ENCODE measurements around the gene NXN.
"Not testable (repeated sequence)": the region's sequence is repeated elsewhere in the genome, so short reads cannot be mapped to it uniquely, and the experiment has no call there.

Gene NXN

DNA sequence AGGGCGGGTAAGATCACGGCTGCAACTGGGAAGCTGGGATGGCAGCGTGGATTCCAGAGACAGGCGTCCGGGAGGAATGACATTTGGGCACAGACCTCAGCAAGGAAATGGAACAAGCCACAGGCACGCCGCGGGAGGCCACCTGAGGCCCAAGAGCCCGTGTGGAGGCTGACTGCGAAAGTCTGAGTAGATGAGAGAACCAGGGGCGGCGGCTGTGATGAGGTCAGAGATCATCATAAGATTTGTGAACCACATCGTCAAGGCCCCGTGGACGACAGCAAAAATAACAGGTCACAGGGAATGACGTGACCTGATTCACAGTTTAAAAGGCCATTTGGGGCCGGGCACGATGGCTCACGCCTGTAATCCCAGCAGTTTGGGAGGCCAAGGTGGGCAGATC, 149.2 kb downstream of the NXN start:
- DNase-seq (ENCODE audit: low read depth in 2 of 2) = no peak

DNA sequence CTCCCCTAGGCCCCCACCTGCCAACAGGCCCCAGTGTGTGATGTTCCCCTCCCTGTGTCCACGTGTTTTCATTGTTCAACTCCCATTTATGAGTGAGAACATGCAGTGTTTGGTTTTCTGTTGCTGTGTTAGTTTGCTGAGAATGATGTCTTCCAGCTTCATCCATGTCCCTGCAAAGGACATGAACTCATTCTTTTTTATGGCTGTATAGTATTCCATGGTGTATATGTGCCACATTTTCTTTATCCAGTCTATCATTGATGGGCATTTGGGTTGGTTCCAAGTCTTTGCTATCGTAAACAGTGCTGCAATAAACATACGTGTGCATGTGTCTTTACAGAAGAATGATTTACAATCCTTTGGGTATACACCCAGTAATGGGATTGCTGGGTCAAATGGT, 150.0 kb downstream of the NXN start:
- DNase-seq (ENCODE audit: low read depth in 2 of 2) = not testable (repeated sequence)

DNA sequence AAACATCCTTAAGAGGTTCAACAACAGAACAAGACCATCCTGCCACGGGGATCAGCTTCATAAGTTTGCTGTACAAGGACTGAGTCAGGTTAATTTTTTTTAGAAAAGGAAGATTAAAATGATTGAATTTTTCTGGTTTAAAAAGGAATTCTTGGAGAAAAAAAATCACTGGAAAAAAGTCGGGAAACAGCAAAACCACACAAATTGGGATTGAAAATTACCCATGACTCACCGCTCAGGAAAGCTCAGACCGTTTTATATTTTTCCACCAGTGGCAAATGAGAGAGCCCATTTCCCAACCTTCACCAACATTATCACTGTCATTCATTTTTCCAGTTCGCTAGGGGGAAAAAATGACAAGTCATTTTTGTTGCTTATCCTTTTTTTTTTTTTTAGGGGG, 150.8 kb downstream of the NXN start:
- DNase-seq (ENCODE audit: low read depth in 2 of 2) = no peak

DNA sequence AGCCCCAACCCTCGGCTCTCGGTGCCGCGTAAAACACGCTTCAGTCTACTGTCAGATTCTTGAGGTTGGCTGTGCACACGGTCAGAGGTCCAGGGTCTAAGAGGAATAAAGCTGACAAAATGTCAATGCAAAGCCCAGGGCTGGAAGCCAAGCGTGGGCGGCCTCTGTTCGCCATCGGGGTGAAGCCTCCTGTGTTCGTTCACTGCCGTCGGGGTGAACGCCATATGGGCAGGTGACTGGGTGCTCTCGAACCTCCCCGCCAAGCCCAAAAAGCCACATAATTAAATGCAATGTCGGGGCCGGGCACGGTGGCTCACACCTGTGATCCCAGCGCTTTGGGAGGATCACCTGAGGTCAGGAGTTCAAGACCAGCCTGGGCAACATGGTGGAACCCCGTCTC, 152.8 kb downstream of the NXN start:
- no peak for DNase-seq (ENCODE audit: low read depth in 2 of 2)

DNA sequence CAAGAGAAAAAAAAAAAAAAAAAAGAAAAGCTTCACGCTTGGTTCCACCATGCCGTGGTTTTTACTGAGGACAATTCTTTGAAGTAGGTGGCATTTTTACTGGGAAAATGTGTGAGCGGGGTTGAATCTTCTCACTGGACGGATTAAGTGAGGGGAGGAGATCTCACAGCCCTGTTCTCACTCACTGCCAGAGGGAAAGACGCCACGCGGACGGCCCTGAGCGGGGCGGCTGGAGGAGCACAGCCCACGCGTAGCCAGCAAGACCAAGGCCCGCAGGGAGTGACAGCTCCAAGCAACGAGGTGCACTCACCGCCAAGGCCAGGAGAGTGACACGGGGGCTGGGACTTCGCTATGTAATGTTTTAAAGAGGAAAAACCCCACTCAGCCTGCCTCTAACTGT, 154.4 kb downstream of the NXN start:
- DNase-seq (ENCODE audit: low read depth in 2 of 2) = no peak

DNA sequence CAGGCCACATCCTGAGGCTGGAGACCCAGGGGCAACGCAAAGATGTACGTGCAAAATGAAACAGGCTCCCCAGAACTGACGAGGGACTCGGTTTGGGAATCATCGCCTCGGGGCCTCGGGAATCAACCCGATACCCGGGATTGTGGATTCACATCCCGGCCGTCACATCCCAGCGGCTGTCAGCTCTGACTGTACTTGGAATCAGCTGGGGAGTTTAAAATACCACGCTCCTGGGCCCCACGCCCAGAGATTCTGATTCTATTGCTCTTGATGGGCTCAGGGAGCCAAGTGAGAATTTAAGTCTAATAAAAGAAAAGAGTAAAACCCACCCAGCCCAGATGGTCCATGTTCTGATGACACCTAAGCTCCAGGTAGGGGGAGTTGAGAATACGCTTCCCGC, 155.2 kb downstream of the NXN start:
- no peak for DNase-seq (ENCODE audit: low read depth in 2 of 2)

DNA sequence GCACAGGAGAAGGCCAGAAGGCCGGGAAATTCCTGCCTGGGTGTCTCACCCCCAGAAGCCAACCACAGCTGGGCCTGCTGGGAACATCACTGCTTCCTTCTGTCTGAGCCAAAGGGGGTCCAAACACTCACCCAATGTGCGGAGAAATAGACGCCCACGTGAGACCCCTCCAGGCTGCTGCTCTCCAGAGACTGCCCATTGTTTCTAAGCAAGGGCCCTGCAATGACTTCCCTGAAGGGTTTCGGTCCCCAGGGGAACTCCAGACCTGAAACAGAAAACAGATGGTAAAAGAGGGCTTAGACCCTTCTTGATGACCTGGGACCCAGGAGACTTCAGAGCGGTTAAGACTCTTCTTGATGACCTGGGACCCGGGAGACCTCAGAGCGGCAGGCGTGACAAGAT, 156.1 kb downstream of the NXN start:
- DNase-seq (ENCODE audit: low read depth in 2 of 2) = no peak

DNA sequence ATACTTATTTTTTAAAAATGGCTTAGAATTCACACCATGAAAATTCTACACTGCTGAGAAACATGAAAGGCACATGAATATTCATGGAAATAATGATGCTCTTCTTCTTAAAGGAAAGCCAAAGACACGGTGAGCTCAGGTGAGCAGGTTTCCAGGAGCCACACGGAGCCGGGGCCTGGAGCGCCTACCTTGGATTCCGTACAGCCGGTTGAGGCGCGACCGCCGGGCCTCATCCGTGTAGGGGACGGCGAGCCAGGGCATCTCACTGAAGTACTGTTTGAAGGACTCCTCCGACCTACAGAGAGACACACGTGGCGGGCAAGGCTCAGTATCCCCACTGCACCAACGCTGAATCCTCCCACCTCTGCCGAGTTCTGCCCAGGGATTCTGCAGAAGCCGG, 160.3 kb downstream of the NXN start:
- no peak for DNase-seq (ENCODE audit: low read depth in 2 of 2)

DNA sequence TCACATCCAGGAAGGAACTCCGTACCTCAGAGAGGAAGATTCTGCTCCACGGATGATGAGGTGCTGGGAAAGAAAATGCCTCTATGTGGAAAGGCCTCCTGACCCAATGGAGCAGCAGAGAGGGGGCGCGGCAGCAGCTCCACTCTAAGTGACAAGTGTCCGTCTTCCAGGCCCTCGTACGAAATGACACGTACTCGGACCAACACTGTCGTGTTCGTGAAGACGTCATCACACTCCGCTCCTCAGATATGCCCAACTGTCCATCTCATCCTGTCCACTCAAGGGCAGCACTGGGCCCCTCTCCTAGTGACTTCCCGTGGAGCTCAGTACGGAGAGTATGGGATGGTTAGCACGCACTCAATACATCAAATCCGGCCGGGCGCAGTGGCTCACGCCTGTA, 165.2 kb downstream of the NXN start:
- DNase-seq (ENCODE audit: low read depth in 2 of 2) = no peak

DNA sequence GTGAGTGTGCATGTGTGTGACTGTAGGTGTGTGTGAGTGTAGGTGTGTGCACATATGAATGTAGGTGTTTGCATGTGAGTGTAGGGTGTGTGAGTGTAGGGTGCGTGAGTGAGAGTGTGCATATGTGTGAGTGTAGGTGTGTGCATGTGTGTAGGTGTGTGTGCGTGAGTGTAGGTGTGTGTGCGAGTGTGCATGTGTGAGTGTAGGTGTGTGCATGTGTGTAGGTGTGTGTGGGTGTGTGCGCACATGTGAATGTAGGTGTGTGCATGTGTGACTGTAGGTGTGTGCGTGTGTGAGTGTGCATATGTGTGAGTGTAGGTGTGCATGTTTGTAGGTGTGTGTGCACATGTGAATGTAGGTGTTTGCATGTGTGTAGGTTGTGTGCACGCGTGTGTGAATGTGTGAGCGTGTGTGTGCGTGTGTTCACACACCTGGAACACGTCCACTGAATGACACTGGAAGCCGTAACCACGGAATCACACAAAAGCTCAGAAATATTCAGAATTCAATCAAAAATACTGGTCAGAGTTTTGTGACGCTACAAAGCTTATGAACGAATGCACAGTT, 166.9 kb downstream of the NXN start:
- DNase-seq (ENCODE audit: low read depth in 2 of 2) = no peak

DNA sequence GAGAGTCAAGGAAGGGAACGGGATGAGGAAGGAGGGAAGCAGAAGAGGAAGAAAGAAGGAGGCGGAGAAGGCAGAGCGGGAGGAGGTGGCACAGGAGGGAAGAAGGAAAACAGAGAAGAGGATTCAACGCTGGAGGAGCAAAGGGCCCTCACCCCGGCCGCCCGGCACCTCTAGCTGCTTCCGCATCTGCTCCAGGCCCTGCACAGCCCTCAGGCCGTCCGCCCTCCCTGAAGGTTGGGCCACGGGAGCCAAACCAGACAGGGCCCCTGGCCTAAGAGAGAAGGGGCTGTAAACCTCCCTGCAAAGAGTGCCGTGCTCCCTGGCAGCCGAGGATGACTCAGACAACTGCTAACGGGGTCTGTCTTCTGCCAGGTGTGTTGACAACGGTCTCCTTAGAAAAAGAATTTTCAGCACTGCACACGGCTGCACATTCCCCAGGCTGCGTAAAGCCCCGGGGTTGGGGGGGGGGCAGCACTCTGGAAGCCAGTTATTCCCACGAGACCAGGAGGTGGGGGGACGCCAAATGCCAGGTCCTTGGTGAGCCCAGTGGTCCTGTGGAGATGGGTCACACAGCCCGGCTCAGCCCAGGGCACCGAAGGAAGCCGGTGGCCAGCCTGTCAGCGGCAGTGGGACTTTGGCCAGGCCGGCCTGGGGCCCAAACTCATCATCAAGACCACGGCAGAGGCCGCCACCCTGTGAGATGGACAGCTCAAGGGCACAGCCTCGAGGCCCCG, 168.4 kb downstream of the NXN start:
- no peak for DNase-seq (ENCODE audit: low read depth in 2 of 2)

DNA sequence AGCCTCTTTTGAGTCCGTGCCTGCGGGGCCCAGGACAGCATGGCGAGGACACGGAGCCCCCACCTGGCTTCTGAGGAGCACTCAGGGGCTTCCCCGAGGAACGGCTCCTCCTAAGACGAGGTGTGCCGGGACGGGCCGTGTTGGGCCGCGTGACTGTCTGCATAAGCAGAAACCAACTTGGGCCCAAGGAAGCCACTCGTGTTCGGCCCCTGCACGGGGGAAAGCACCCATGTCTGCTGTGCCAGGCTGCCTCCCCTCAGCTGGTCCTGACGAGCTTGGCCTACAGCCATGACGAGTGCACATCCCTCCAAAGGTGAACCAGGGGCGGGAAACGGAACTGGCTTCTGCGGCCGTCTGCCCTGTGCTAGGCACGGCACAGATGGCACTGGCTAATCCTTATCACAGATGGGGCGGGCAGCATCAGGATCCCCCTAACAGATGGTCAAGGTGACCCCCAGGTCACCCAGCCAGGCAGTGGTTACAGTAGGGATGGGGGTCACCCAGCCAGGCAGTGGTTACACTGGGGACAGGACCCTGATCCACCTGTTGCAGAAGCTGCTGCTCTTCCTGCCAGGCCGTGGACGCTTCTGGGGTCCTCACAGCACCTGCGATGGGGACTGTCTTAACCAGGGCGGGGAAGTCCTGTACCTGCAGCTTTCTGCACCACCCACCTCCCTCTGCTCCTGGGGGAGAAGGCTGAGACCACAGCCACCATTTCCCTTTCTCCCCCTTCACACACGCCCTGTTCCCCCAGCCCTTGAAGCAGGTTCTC, 171.9 kb downstream of the NXN start:
- DNase-seq (ENCODE audit: low read depth in 2 of 2) = no peak

DNA sequence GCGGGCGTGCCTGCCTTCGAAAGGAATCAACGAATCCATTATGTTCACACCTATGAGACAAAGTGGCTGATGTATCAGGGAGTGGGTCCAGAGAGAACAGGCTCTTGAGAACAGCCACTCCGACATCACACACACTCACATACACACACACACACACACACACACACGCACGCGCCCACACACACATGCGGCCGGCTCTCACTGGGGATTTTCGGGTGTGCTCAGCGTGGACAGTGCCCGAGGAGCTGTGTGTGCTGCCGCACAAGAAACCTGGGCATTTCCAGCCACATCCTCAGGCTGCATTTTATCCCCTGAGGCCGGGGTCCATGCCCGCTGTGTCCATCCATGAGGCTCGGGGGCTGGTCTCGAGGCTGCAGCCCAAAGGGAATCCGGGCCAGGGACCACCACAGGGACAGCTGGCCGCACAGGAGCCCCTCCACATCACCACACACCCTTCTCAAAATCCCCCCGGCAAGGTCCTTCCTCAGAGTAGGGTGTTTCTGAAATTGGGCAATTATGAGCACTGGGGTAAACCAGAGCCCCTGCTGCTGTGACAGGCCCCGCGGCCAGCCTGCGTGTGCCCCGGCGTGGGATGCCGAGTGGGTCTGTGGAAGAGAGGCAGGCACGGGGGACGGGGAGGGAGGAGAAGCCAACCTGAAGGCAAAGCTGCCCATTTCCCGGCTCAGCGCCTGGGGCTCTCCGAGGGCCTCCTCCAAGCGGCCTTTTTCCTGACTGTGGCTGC, 172.6 kb downstream of the NXN start:
- DNase-seq (ENCODE audit: low read depth in 2 of 2) = no peak

DNA sequence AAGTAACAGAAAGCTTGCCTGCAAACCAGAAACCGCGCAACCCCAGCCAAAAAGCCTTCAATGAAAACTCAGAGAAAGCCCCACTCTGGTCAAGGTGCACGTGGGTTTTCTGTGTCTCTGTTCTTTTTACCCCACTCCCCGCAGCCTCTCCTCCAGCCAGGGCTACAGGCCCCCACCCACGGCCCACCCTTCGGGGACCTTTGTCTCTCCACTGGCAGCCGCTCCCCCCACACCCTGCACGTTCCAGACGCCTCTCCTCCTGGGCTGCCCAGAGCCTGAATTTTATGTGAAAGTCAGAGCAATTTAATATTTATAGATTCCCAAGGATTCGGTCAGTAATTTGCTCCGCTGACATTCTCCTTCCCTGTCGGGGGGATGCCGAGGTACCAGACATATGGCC, 173.2 kb downstream of the NXN start:
- DNase-seq (ENCODE audit: low read depth in 2 of 2) = no peak

DNA sequence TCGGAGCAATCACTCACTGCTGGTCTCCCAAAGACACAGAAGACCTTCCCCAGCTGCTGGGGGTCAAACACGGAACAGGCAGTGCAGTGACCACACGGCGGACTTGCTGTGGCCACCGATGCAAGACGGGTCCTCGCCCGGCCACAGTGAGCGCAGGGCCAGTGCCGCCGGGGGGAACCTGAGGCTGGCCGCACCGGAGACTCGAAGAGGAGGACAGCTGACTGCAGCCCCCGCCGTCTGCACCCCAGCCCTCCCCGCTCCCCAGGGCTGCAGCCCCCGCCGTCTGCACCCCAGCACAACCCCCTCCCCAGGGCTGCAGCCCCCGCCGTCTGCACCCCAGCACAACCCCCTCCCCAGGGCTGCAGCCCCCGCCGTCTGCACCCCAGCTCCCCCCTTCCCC, 173.7 kb downstream of the NXN start:
- DNase-seq (ENCODE audit: low read depth in 2 of 2) = not testable (repeated sequence)

DNA sequence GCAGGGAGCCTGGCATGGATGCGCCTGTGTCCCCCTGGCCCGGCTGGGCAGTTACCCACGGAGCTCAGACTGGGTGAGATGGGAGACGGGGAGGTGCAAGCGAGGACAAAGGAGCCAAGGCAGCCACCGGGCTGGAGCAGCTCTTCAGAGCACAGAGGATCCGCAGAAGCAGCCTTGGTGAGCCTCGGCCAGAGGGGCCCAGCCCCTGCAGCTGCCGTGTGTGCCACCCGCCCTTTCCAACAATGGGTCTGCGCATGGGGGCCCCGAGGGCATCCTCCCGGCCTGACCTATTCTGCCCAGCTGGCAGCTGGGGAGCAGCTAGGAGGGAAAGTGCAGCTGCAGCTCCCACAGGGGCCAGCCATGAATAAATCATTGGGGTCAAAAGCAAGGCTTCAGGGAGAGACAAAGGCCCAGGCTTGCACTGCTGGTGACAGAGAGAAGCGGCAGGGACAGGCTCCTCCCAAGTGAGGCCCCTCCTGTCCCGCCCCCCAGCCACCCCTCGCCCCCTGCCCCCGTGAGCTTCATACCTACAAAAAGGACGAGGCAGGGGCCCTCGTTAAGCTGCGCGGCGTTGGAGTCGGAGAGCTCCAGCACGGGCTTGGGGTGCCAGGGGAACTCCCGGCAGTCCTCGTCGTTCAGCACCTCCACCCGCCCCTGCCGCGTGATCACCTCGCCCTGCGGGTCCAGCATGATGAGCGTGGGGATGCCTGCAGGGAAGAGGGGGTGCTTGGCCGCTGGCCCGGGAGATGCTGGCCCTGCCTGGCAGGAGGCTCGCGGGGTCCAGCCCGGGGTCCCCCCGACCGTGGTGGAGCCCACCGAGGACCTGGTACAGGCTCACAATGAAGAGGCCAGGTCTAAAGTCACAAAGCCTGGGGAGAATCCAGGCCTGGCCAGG, 174.8 kb downstream of the NXN start:
- DNase-seq (ENCODE audit: low read depth in 2 of 2) = no peak

DNA sequence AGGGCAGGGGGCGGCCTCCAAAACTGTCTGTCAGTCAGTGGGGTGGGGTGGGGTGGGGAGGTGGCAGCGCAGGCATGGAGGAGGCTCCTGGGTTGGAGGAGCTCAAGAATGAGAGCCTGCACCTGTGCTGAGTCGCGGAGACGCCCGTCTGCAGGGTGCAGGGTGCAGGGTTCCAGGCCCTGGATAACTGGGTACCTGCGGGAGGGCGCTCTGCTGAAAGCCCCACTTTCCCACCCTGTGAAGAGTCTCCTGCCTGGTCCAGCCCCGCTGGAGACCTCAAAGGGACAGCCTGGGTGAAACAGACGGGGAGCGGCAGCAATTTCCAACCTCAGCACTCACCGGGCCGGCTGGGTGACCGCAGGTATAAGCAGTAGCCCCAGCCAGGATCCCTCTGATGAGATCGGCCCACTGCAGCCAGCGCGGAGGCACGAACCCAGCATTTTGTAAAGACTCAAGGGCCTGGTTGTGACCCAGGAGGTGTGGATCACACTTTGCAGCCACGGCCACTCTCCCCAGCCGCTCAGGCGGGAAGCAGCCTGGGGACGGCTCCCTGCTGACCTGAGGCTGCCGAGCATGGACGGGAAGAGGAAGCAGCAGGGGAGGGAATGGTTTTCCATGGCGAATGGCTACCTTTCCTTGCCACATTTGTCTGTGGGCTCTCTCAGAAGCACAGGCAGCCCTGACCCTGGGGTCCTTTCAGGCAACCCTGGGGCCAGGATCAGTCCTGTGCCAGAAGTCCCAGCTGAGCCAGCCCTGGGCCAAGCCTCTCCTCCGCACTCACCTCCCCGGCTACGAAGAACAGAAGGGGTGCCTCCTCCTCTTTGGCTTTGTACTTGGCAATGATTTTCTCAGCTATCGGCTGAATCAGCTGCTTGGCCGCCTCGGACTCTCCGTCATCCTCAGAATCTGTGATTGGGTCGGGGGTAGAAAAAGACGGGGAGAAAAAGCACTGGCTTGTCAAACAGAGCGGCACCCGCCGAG, 176.4 kb downstream of the NXN start:
- no peak for DNase-seq (ENCODE audit: low read depth in 2 of 2)

DNA sequence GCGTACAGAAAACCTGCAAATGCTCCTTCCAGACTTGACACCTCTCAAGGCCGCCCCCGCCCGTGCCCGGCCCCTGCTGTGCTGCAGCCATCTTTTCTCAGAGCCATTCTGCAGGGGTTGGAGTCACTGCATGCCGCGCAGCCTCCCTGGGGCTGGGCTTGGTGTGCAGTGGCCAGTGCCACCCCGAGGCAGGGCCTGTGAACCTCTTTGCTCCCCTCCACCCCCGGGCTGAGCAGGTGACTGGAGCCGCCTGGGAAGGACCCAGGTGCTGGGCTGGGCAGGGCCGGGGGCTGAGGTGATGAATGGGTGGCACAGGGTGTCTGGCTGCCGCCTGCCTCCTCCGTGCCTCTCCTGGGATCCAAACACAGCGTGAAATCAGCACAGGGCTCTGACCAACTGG, 177.1 kb downstream of the NXN start:
- no peak for DNase-seq (ENCODE audit: low read depth in 2 of 2)

DNA sequence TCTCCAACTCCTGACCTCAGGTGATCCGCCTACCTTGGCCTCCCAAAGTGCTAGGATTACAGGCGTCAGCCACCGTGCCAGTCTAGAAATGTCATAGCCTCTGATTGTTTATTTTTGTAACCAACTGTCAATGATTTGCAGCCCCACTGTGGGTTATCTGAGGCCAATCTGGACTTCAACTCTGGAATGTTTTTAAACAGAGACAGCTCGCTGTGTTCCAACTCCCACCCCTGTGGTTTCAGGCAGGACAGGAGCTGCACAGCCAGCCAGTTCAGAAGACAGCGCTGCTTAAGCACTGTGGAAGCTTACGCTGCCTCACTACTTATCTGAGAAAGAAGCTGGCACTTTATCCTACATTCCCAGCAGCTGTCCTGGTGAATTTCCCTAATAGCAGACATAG, 177.9 kb downstream of the NXN start:
- no peak for DNase-seq (ENCODE audit: low read depth in 2 of 2)

Data from stimulated activated CD4-positive, alpha-beta T cell treated with anti-CD3 and anti-CD28 coated beads, Interleukin-1b, Interleukin-23, amount 100 ng/mL, for 4 hours (primary cell).